Omental fat pad (tissue), 4 donors: ENCODE data around the gene OSBPL10. TPM values are rescaled to one million over a fixed set of nuclear protein-coding genes. Genes with fewer than 3 reads are reported as not detected.

Experiments
- ATAC-seq: fragments of 150-250 bp; one replicate; pipeline ENCODE4 v1.9.1; 2016; ENCODE audit warnings: mild to moderate bottlenecking, moderate library complexity; ENCODE audit not compliant: low FRiP score
- DNase-seq: peaks from one replicate; pipeline ENCODE4 v3.0.0-alpha.2; 2019; ENCODE audit warnings: low spot score
- CTCF ChIP-seq, 3 donors: fragments of 450-650 bp; IDR thresholded peaks; one replicate each; pipeline ENCODE4 v1.5.1; 2016 to 2017; ENCODE audit warnings: antibody characterized with exemption in 3 of 3, mild to moderate bottlenecking in 3 of 3, moderate library complexity in 2 of 3
- total RNA-seq, 4 donors: library from RNA; depleted of rRNA; stranded (reverse); fragments of >200 nt; gene quantifications; one replicate each; pipeline ENCODE4 v1.1.0, GENCODE V29; 2016

OSBPL10 gene
- total RNA-seq, 4 donors from 2014 or later: 6.3 to 67.1 (median 10.5) TPM

- ATAC-seq: no peak
- TF ChIP-seq CTCF (IDR thresholded peaks at IDR 0.05): no peak
- no peak for DNase-seq
Measured at GRCh38 chr3:31918179-31919150, 62.6 kb downstream of the OSBPL10 start.

- no peak for DNase-seq
- ATAC-seq: no peak
- TF ChIP-seq CTCF (IDR thresholded peaks at IDR 0.05): no peak
Measured at GRCh38 chr3:31917303-31918005, 63.6 kb downstream of the OSBPL10 start.

- ATAC-seq (no peak), DNase-seq (no peak)
- no peak for TF ChIP-seq CTCF (IDR thresholded peaks at IDR 0.05)
Measured at GRCh38 chr3:31911643-31912042, 69.4 kb downstream of the OSBPL10 start.

- ATAC-seq (no peak), DNase-seq (no peak)
- TF ChIP-seq CTCF (IDR thresholded peaks at IDR 0.05): no peak
Measured at GRCh38 chr3:31911124-31911523, 69.9 kb downstream of the OSBPL10 start.

- no peak for ATAC-seq
Measured at GRCh38 chr3:31909455-31909854, 71.6 kb downstream of the OSBPL10 start.

GRCh38 chr3:31908391-31909097 lies 72.5 kb downstream of the OSBPL10 start:
- ATAC-seq: no peak
- no peak for DNase-seq

More at GRCh38 chr3:31909455-31909854, 71.6 kb downstream of the OSBPL10 start:
- TF ChIP-seq CTCF (IDR thresholded peaks at IDR 0.05): no peak
- no peak for DNase-seq

More at GRCh38 chr3:31908391-31909097, 72.5 kb downstream of the OSBPL10 start:
- no peak for TF ChIP-seq CTCF (IDR thresholded peaks at IDR 0.05)
